ENCODE results near the gene LONP2.

DNA sequence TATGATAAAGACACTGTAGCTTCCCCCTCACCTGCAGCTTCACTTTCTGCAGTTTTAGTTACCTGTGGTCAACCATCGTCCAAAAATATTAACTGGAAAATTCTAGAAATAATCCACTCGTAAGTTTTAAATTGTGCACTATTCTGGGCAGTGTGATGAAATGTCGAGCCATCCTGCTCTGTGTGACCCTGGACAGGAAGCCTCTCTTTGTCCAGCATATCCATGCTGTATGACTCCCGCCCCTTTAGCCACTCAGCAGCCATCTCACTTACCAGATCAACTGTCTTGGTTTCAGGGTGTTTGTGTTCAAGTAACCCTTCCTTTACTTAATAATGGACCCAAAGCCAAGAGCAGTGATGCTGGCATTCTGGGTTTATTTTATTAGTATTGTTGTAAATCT lies 85.0 kb downstream of the LONP2 start:
- TF ChIP-seq, protein P1, sequence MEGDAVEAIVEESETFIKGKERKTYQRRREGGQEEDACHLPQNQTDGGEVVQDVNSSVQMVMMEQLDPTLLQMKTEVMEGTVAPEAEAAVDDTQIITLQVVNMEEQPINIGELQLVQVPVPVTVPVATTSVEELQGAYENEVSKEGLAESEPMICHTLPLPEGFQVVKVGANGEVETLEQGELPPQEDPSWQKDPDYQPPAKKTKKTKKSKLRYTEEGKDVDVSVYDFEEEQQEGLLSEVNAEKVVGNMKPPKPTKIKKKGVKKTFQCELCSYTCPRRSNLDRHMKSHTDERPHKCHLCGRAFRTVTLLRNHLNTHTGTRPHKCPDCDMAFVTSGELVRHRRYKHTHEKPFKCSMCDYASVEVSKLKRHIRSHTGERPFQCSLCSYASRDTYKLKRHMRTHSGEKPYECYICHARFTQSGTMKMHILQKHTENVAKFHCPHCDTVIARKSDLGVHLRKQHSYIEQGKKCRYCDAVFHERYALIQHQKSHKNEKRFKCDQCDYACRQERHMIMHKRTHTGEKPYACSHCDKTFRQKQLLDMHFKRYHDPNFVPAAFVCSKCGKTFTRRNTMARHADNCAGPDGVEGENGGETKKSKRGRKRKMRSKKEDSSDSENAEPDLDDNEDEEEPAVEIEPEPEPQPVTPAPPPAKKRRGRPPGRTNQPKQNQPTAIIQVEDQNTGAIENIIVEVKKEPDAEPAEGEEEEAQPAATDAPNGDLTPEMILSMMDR (IDR thresholded peaks at IDR 0.05; ENCODE audit: low read length) = no peak
- TF ChIP-seq EZH2 (IDR thresholded peaks at IDR 0.05; ENCODE audit: borderline replicate concordance, low read length) = no peak
